Measurements from ENCODE around the gene PRKCH.
A peak's percentile ranks its signal among the peaks of the same experiment; 100 is the strongest.
"Not testable (repeated sequence)": the region's sequence is repeated elsewhere in the genome, so short reads cannot be mapped to it uniquely, and the experiment has no call there.

The PRKCH gene

GRCh38 chr14:61395115-61395725 lies 73.8 kb downstream of the PRKCH start:
- DNase-seq (ENCODE audit: low spot score), result no peak

- no peak for DNase-seq (ENCODE audit: low spot score)
These were observed 74.9 kb downstream of the PRKCH start for GRCh38 chr14:61396279-61396678.

DNA sequence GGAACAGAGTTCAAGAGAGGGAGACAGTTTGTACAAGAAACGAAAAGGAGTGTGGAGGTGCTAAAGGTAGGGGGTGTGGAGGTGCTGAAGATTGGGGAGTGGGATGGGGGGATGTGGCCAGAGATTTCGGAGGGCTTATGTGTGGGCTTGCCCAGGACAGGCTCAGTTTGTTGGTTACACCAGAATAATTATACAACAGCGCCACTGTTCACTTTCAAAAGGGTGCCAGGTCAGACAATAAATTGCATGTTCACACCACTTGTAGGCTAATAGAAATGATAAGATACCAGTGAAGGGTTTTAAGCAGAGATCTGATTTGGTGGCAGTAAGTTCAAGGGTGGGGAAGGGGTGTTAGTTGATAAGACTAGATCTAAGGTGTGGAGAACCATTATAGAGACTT lies 75.3 kb downstream of the PRKCH start:
- DNase-seq (ENCODE audit: low spot score), result no peak

DNA sequence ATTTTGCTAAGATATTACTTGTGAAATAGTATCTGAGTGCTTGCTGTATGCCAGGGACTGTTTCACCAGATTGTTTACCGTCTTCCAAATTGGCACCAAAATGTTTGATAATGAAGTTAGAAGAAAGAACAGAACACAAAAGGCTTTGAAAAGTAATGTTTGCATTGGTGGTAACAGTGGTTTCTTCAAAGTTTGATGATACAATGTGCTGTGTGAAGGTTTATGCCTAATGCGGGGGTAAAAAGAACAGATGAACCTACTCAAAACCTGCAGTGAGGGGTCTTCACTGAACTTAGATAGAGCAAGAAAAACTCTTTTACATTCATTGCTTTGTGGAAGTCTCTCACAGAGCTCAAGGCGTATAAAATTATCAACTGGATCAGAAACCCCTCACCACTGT lies 76.2 kb downstream of the PRKCH start:
- no peak for DNase-seq (ENCODE audit: low spot score)

DNA sequence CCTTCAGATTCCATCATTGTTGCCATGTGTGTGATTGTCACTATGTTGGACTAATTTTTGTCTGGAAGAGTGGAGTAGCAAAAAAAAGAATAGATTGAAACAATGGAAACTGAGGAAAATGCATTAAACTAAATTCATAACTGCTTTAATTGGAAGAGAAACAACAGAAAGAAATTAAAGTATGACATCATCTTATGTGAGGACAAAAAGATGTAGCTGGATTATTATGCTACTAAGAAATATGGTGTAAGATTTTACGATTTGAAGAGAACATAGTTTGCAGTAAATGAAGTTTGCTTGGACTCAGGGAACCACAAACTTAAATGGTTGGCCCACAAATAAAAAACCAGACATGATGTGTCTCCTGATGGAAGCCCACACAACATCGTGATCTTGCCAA lies 76.8 kb downstream of the PRKCH start:
- no peak for DNase-seq (ENCODE audit: low spot score)

DNA sequence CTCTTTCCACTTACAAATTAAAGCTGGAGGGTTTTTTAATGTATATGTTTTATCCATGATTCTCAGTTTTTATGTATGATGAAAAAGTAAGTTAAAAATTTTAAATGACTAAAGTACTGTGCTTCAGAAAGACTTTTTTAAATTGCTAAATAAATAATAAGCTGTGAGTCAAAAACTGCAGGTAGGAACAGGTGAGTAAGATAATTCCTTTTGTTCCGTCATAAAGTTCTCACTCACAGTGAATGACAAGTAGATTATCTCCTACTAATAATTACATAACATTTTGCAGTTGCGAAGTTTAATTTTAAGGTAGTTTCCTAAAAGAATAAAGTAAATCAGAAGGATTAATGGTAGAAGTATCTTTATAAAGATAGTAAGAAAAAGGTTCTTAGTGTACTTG lies 78.0 kb downstream of the PRKCH start:
- DNase-seq (ENCODE audit: low spot score), result no peak

- DNase-seq (ENCODE audit: low spot score), result no peak
These were observed 80.1 kb downstream of the PRKCH start for GRCh38 chr14:61401461-61401860.

- DNase-seq (ENCODE audit: low spot score), result peak; percentile 54
These were observed 82.0 kb downstream of the PRKCH start for GRCh38 chr14:61403411-61403810.

GRCh38 chr14:61404637-61405036 lies 83.3 kb downstream of the PRKCH start:
- no peak for DNase-seq (ENCODE audit: low spot score)

- no peak for DNase-seq (ENCODE audit: low spot score)
These were observed 84.8 kb downstream of the PRKCH start for GRCh38 chr14:61406198-61406597.

GRCh38 chr14:61406675-61407074 lies 85.3 kb downstream of the PRKCH start:
- DNase-seq (ENCODE audit: low spot score), result peak; percentile 71

GRCh38 chr14:61408498-61408897 lies 87.1 kb downstream of the PRKCH start:
- DNase-seq (ENCODE audit: low spot score), result no peak

DNA sequence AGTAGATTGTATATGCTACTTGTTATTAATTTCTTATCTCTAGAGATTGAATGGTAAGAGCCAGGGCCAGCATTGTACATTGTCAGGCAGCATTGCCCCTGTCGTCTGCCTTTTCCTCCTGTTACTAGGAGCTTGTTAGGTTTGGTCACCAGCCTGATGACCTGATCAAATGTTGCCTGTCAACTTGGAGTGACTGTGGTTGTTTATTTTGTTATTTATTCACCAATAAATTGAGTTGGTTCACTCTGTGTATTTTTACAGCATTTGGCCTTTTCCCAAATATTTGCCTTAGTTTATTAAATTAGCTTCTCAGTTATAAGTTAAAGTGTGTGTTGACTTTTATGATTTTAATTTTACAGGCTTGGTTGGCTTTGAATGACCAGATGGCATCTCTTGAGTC lies 88.4 kb downstream of the PRKCH start:
- DNase-seq (ENCODE audit: low spot score), result no peak

DNA sequence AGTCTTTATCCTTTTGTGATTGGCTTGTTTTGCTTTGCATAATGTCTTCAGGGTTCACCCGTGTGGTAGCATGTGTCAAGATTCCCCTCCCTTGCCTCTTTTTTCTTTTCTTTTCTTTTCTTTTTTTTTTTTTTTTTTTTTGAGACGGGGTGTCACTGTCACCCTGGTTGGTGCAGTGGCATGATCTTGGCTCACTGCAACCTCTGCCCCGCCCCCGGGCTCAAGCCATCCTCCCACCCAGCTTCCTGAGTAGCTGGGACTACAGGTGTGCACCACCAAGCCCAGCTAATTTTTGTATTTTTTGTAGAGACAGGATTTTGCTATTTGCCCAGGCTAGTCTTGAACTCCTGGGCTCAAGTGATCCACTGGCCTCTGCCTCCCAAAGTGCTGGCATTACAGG lies 94.6 kb downstream of the PRKCH start:
- not testable (repeated sequence) for DNase-seq (ENCODE audit: low spot score)

GRCh38 chr14:61416591-61416990 lies 95.2 kb downstream of the PRKCH start:
- no peak for DNase-seq (ENCODE audit: low spot score)

DNA sequence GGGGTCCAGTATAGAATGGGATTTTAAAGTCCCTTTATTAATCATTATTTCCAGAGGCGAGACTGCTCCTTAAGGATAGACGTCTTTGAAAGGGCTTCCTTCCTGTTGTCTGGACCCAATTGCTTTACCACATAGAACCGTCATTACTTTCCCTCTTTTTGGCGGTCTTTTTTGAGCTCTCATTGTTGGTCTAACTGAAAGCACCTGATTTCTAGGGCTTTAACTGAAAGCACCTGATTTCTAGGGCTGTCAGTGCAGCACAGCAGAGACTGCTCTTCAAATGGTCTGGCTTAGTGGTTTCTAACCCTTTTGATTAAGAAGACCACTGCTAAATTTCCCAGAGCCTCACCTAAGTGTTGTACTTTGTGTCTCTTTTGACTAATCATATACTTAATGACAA lies 95.8 kb downstream of the PRKCH start:
- no peak for DNase-seq (ENCODE audit: low spot score)

GRCh38 chr14:61417883-61418455 lies 96.6 kb downstream of the PRKCH start:
- no peak for DNase-seq (ENCODE audit: low spot score)

DNA sequence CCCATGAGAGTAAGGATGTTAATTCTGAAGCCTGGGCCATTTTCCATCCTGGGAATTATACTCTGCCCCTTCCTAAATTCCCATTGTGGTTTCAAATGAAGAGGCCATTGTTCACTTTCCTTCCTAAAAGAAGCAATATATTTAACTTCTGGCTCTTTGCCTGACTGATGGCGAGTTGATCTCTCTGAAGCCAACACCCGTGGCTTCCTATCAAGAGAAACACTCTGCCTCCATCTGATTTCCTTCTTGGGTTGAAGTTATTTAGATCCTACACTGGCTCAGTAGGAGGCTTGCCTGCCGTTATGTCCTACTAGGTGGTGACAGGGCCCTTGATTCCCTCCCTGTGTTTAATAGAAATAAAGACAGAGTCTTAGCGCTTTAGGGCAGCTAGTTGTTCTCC lies 97.4 kb downstream of the PRKCH start:
- DNase-seq (ENCODE audit: low spot score), result no peak

GRCh38 chr14:61419201-61419600 lies 97.8 kb downstream of the PRKCH start:
- no peak for DNase-seq (ENCODE audit: low spot score)

GRCh38 chr14:61420326-61420725 lies 98.9 kb downstream of the PRKCH start:
- no peak for DNase-seq (ENCODE audit: low spot score)

GRCh38 chr14:61421212-61421923 lies 100.0 kb downstream of the PRKCH start:
- DNase-seq (ENCODE audit: low spot score), result no peak

- DNase-seq (ENCODE audit: low spot score), result no peak
These were observed 104.7 kb downstream of the PRKCH start for GRCh38 chr14:61426048-61426447.

- no peak for DNase-seq (ENCODE audit: low spot score)
These were observed 106.9 kb downstream of the PRKCH start for GRCh38 chr14:61428261-61428660.

DNA sequence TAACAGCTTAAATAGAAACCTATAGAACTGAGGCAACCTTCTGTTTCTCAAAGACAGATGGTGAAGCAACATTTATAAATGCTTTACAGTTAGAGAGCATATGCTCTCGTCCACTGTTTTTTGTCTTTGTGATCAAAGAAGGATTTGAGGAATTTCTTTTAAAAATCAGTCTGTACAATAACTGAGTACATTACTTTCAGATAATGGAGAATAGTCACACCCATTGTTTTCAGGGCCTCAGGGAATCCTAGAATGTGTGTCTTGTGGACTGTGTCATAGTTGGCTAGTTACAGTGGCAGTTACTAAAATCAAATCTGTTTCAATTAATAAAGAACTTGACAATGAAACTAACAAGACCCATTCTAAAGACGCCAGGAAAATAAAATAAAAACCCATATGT lies 107.9 kb downstream of the PRKCH start:
- DNase-seq (ENCODE audit: low spot score), result no peak
